HCT116 (cell line): ENCODE measurements around the gene ERICH3. TPM values are rescaled to one million over a fixed set of nuclear protein-coding genes. Genes with fewer than 3 reads are reported as not detected.
"Not testable (repeated sequence)": the region's sequence is repeated elsewhere in the genome, so short reads cannot be mapped to it uniquely, and the experiment has no call there.

Experiments
- ATAC-seq: fragments of 200-7000 bp; cut with Tn5 transposase; 2 replicates; pipeline ENCODE4 v1.9.1; 2020; ENCODE audit warnings: mild to moderate bottlenecking, moderate library complexity
- BruUV-seq: library from RNA; stranded (reverse); fragments of 400-500 nt; replicated peaks from 2 replicates; lab custom pipeline; 2021; lab: Mats Ljungman, UMichigan
- CTCF ChIA-PET: fragments of 300-600 bp; sonication (Branson Sonifier 250); formaldehyde crosslinking; loops from one replicate; lab custom pipeline; 2021; ENCODE audit warnings: antibody characterized with exemption; lab: Charles Lee
- POLR2A ChIA-PET: fragments of 300-600, 350-600 bp; sonication (Branson Sonifier 250); formaldehyde crosslinking; loops from one replicate; lab custom pipeline; 2021; ENCODE audit warnings: antibody characterized with exemption; lab: Charles Lee
- RAD21 ChIA-PET, 2 experiments: fragments of 300-600 bp; sonication (Branson Sonifier 250); formaldehyde crosslinking; loops; one replicate each; lab custom pipeline; 2023; ENCODE audit warnings: low total read pairs in 2 of 2; ENCODE audit not compliant: uncharacterized antibody in 2 of 2, unreplicated experiment in 2 of 2, low non-redundant PET in 1 of 2; lab: Charles Lee
- DNase-seq: peaks from one replicate; pipeline ENCODE4 v3.0.0-alpha.2; 2010; ENCODE audit warnings: low read depth, low spot score
- H2AFZ ChIP-seq: fragments of 200-600 bp; shearing (Covaris generic), sonication (generic); 2 replicates; pipeline ENCODE4 v1.6.1; 2017; ENCODE audit warnings: low read depth, mixed run types, mixed read lengths, antibody characterized with exemption, low read length; ENCODE audit not compliant: poor library complexity, severe bottlenecking
- H3K27ac ChIP-seq: 2 replicates; pipeline ENCODE4 v1.5.1; 2012; ENCODE audit warnings: low read depth, low read length
- H3K27me3 ChIP-seq: fragments of 200-600 bp; sonication (generic); 2 replicates; pipeline ENCODE4 v1.6.1; 2016; ENCODE audit warnings: mixed run types, low read length, mixed read lengths; ENCODE audit not compliant: insufficient read depth
- H3K36me3 ChIP-seq, 2 experiments: fragments of 200-500 bp in 1 of 2; fragments of 200-600 bp in 1 of 2; sonication (Bioruptor generic) in 1 of 2; sonication (generic) in 1 of 2; 2 replicates each; pipeline versions ENCODE4 v1.5.1 to v1.6.1; 2014 to 2016; ENCODE audit warnings: low read length in 2 of 2, inconsistent platforms in 1 of 2, mixed read lengths in 1 of 2, mixed run types in 1 of 2; ENCODE audit not compliant: insufficient read depth in 2 of 2, control insufficient read depth in 1 of 2
- H3K4me1 ChIP-seq, 2 experiments: fragments of 200-600 bp in 1 of 2; sonication (generic) in 1 of 2; 2 replicates each; pipeline versions ENCODE4 v1.5.1 to v1.6.1; 2012 to 2017; ENCODE audit warnings: low read length in 2 of 2, inconsistent platforms in 1 of 2, mild to moderate bottlenecking in 1 of 2, mixed read lengths in 1 of 2, mixed run types in 1 of 2, moderate library complexity in 1 of 2; ENCODE audit not compliant: insufficient read depth in 2 of 2, control insufficient read depth in 1 of 2
- H3K4me2 ChIP-seq: fragments of 200-600 bp; sonication (generic); 2 replicates; pipeline ENCODE4 v1.6.1; 2017; ENCODE audit warnings: mixed run types, low read length, mixed read lengths
- H3K4me3 ChIP-seq, 2 experiments: fragments of 200-600 bp in 1 of 2; sonication (generic) in 1 of 2; replicated peaks in 1 of 2; 2 replicates each; pipeline ENCODE4 v1.5.1; 2011 to 2016; ENCODE audit warnings: low read length in 2 of 2, control low read depth in 1 of 2, low read depth in 1 of 2, mild to moderate bottlenecking in 1 of 2, mixed read lengths in 1 of 2, mixed run types in 1 of 2
- H3K79me2 ChIP-seq: fragments of 200-600 bp; sonication (generic); 2 replicates; pipeline ENCODE4 v1.6.1; 2017; ENCODE audit warnings: mild to moderate bottlenecking, mixed run types, low read length, moderate library complexity, mixed read lengths; ENCODE audit not compliant: insufficient read depth
- H3K9ac ChIP-seq: fragments of 200-600 bp; sonication (generic); 2 replicates; pipeline ENCODE4 v1.6.1; 2016; ENCODE audit warnings: low read length, mixed read lengths
- H3K9me2 ChIP-seq: fragments of 200-600 bp; sonication (generic), shearing (Covaris generic); 2 replicates; pipeline ENCODE4 v1.6.1; 2017; ENCODE audit warnings: mixed run types, mild to moderate bottlenecking, moderate library complexity; ENCODE audit not compliant: insufficient read depth
- H3K9me3 ChIP-seq, 2 experiments: fragments of 200-500 bp in 1 of 2; fragments of 200-600 bp in 1 of 2; sonication (Bioruptor generic) in 1 of 2; sonication (generic) in 1 of 2; 2 replicates each; pipeline ENCODE4 v1.6.1; 2014 to 2017; ENCODE audit warnings: low read length in 2 of 2, mixed read lengths in 2 of 2, inconsistent platforms in 1 of 2, low read depth in 1 of 2, mild to moderate bottlenecking in 1 of 2, mixed run types in 1 of 2, moderate library complexity in 1 of 2; ENCODE audit not compliant: control insufficient read depth in 1 of 2, insufficient read depth in 1 of 2
- H4K20me1 ChIP-seq: fragments of 200-600 bp; sonication (generic), shearing (Covaris generic); 2 replicates; pipeline ENCODE4 v1.6.1; 2017; ENCODE audit warnings: mixed run types, mild to moderate bottlenecking, moderate library complexity; ENCODE audit not compliant: insufficient read depth
- EGR1 ChIP-seq: IDR thresholded peaks from 2 replicates; pipeline ENCODE4 v1.6.1; 2012; ENCODE audit warnings: low read depth
- EZH2phosphoT487 ChIP-seq: fragments of 200-600 bp; IDR thresholded peaks from 2 replicates; pipeline ENCODE4 v1.6.1; 2018; ENCODE audit warnings: antibody characterized with exemption, borderline replicate concordance
- POLR2AphosphoS5 ChIP-seq: IDR thresholded peaks from 2 replicates; pipeline ENCODE4 v1.6.1; 2011; ENCODE audit warnings: mild to moderate bottlenecking, low read depth, low read length, moderate library complexity
- RAD21 ChIP-seq: IDR thresholded peaks from 2 replicates; pipeline ENCODE4 v1.6.1; 2012; ENCODE audit warnings: low read depth, mild to moderate bottlenecking
- ZNF274 ChIP-seq: fragments of 200-500 bp; sonication (Bioruptor generic); IDR thresholded peaks from 2 replicates; pipeline ENCODE4 v1.6.1; 2014; ENCODE audit warnings: mild to moderate bottlenecking, low read depth, low read length, inconsistent platforms
- intact Hi-C: fragments of 100-400 bp; cut with micrococcal nuclease; formaldehyde crosslinking; loops from 2 replicates; pipeline ENCODE4 v1.10.0; 2022
- total RNA-seq: library from RNA; stranded (reverse); gene quantifications from one replicate; pipeline ENCODE4 v1.2.1, GENCODE V29; 2021; ENCODE audit not compliant: unreplicated experiment
- TF ChIP-seq, protein P1 (sequence below): IDR thresholded peaks from 2 replicates; pipeline ENCODE4 v1.6.1; 2012
- TF ChIP-seq, protein P2 (sequence below): IDR thresholded peaks from 2 replicates; pipeline ENCODE4 v1.6.1; 2012

Gene ERICH3
- total RNA-seq, 1 experiment from 2014 or later, result not detected

- H3K9me3 ChIP-seq, H3K9me2 ChIP-seq, H2AFZ ChIP-seq, H3K79me2 ChIP-seq, H3K4me1 ChIP-seq, H3K4me2 ChIP-seq, ATAC-seq, DNase-seq, H3K9ac ChIP-seq, H3K4me3 ChIP-seq, RAD21 ChIA-PET, intact Hi-C loops, H3K27ac ChIP-seq, H4K20me1 ChIP-seq, CTCF ChIA-PET, POLR2A ChIA-PET, H3K36me3 ChIP-seq, BruUV-seq: not testable (repeated sequence)
- H3K27me3 ChIP-seq, result peaks cover 32% of the 10 kb centered on the region
These were observed 2.7 kb downstream of the ERICH3 start for GRCh38 chr1:74670866-74671265.

- H3K9me3 ChIP-seq, result no peaks in the 10 kb centered on the region
- H3K9ac ChIP-seq, result no peak overlapping the region
- TF ChIP-seq, protein P1, sequence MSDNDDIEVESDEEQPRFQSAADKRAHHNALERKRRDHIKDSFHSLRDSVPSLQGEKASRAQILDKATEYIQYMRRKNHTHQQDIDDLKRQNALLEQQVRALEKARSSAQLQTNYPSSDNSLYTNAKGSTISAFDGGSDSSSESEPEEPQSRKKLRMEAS, result no peak
- TF ChIP-seq EZH2phosphoT487, result no peak
- TF ChIP-seq, protein P2, sequence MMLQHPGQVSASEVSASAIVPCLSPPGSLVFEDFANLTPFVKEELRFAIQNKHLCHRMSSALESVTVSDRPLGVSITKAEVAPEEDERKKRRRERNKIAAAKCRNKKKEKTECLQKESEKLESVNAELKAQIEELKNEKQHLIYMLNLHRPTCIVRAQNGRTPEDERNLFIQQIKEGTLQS, result no peak
- TF ChIP-seq RAD21, result no peak
- no peak for TF ChIP-seq POLR2AphosphoS5
- TF ChIP-seq ZNF274, result no peak
- TF ChIP-seq EGR1, result no peak
- H3K36me3 ChIP-seq, result no peaks in the 10 kb centered on the region
- H3K27me3 ChIP-seq, result peaks cover 3% of the 10 kb centered on the region; the same call in 1 of the 2 replicates
- ATAC-seq, result no peak
- ChIA-PET POLR2A (no interaction called here), RAD21 (no interaction called here), CTCF (no interaction called here)
- intact Hi-C loops, result no loop called here
- no peaks in the 10 kb centered on the region for H3K79me2 ChIP-seq
- no peaks in the 10 kb centered on the region for H3K4me1 ChIP-seq
- no peak overlapping the region for H2AFZ ChIP-seq
- no peak overlapping the region for H3K27ac ChIP-seq
- DNase-seq, result no peak
- H3K4me3 ChIP-seq, result no peak overlapping the region
- H3K4me2 ChIP-seq, result no peak overlapping the region
- H3K9me2 ChIP-seq, result no peaks in the 10 kb centered on the region
- no TSS peak for BruUV-seq
- H4K20me1 ChIP-seq, result no peaks in the 10 kb centered on the region
These were observed 18.9 kb downstream of the ERICH3 start for GRCh38 chr1:74654708-74655107.
